Endometrial microvascular endothelial cells (primary cell): Measurements from ENCODE around the gene TTC32. TPM values are rescaled to one million over a fixed set of nuclear protein-coding genes. Genes with fewer than 3 reads are reported as not detected.

Source experiments
- in situ Hi-C: cut with HindIII; loops from 2 replicates; pipeline ENCODE4 v1.10.0; 2017; ENCODE audit warnings: low sequenced_read_pairs, low pct_unique_long_range_greater_than_20kb; ENCODE audit errors: inconsistent ontology term
- total RNA-seq: library from RNA; depleted of rRNA; stranded (reverse); fragments of >200 nt; gene quantifications from one replicate; pipeline ENCODE4 v1.2.3, GENCODE V29; 2015; ENCODE audit errors: inconsistent ontology term

Gene TTC32
- total RNA-seq, 1 donor from 2014 or later = 4.1 TPM

DNA sequence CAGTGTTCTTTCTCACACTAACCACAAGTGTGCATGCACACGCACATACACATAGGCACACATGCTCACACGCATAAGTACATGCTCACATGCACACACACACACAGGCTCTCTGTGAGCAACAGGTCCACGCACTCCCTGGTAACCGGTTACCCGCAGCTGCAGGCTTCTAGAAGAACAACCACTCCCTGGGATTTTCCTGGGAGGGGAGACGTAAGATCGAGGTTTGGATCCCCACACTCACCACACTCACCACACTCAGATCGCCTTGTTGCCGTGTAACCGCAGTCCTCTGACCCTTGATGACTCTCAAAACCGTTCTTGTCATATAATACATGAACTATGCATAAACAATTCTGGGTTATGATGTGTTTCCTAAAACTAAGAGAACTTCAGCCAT is 42.2 kb downstream of the TTC32 start:
- in situ Hi-C loops = no loop called here

DNA sequence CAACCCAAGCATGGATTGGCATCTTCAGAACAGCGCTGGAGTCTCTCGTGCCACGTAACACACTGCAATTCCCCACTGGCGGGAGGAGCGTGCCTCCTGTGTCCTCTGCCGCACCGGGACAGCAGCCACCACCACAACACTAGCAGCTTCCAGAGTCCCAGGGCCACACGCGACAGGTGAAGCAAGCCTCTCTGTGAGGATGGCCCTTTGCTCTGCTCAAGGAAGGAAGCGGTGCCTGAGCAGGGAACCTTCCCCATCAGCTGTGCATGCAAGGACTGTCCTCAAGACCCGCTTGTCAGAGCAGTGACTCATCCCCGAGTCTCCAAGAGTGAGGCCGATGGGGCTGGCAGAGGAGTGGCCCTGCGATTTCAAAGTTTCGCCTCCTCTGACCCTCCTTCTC is 44.0 kb downstream of the TTC32 start:
- in situ Hi-C loops = no loop called here

DNA sequence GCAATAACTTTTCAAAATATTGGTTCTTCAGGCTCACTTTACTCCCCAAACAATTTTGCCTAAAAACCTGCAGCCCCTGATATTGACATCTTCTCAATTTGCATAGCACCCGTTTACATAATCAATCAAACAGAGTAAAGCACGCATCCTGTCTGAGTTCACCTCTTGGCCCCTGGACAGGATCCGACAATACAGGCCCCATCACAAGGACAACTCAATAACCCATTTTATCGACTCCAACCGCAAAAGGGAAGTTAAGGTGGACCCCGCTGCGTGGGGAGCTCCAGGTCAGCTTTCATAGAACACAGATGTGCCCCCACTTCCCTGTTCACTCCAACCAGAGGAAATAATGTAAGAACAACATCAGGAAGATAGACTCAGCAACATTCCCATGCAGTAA is 44.7 kb downstream of the TTC32 start:
- in situ Hi-C loops = no loop called here

DNA sequence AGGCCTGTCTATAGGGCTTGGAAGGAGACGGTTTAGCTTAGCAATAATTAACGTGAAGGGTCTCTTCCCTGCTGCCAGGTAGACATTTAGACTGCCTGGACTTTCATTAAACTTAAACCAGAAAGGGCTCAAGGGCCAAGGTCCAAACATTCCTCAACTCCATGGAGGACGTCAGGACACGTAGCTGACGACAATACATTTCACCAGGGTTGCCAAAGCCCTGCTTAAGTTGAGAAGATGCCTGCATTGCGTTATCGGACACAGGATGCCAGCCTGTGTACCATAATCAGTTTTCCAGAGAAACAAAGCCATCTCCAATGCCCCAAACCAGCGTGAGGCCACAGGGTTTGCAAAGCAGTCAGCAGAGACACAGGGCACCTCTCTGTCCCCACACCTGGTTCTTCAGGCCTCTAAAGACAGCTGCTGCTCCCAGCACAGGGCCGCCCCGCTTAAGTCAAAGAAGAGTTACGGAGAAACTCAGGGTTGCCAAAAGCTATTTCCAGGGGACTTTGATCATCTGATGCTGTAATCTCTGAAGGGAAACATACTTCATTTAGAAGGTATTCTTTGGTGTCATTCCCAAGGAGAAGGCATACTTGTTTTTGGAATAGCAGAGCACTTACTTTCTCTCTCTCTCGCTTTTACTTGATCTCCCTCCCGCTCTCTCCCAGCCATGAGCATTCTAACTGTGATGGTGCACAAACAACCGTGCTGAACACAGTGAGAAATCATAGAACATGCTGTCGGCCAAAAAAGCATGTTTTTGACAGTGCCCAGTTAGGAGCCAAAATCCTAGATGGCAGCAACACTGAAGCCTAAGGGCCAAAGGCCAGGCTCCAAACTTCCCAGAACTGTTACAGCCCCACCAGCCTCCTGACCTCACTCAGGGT is 46.0 kb downstream of the TTC32 start:
- in situ Hi-C loops = no loop called here

DNA sequence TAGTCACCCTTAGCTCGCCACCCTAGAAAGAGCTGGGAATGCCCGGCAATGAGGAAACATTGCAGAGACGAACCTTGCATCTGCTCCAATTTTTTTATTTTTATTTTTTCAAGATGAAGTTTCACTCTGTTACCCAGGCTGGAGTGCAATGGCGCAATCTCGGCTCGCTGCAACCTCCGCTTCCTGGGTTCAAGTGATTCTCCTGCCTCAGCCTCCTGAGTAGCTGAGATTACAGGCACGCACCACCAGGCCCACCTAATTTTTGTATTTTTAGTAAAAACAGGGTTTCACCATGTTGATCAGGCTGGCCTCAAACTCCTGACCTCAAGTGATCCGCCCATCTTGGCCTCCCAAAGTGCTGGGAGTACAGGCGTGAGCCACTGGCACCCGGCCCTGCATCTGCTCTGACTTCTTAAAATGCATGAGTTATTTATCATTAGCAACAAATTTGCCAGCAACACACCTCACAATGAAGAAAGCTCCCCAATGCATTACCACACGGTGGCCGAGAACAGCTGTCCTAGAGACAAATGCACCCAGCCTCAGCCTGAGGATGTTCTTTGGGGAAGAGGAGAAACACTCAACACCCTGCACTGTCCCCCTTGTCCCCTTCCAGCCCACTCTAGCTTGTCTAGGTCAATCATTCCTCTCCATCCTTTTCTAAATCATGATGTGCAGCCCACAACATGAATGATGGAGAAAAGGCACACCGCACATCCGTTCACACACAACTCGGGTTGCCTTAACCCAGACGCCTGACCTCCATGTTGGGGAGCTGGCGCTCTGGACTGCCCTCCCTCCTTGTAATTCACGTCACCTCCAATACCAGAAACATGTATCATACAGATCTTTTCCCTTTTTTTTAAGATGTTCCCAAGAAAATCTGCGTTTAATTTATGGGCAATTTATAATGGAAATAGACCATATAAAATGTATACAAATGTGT is 46.9 kb downstream of the TTC32 start:
- in situ Hi-C loops = no loop called here

DNA sequence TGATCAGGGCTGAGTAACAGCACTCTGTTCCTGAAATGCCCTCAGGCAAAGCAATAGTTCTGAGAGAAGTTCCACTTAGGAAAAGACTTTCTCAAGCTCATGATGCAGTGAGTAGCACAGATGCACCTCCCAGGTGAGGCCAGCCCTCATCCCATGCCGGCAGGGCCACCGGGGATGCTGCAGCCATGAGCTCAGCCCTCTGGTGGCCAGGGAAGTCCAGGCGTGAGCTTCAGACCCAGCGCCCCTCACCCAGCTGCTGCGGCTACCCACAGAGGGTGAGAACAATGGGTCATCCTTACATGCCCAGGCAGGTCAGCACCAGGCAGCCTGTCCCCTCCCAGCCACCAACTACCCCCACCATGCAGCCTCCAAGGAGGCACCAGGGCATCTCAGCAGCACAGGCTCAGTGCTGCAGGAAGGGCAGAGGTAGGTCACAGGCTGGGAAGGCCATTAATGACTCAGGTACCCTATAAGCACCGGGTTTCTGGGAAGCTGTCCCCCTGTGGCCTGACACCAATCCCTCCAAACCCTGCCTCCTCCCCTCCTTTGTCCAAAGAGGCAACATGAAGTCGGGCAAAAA is 50.6 kb downstream of the TTC32 start:
- in situ Hi-C loops = no loop called here

DNA sequence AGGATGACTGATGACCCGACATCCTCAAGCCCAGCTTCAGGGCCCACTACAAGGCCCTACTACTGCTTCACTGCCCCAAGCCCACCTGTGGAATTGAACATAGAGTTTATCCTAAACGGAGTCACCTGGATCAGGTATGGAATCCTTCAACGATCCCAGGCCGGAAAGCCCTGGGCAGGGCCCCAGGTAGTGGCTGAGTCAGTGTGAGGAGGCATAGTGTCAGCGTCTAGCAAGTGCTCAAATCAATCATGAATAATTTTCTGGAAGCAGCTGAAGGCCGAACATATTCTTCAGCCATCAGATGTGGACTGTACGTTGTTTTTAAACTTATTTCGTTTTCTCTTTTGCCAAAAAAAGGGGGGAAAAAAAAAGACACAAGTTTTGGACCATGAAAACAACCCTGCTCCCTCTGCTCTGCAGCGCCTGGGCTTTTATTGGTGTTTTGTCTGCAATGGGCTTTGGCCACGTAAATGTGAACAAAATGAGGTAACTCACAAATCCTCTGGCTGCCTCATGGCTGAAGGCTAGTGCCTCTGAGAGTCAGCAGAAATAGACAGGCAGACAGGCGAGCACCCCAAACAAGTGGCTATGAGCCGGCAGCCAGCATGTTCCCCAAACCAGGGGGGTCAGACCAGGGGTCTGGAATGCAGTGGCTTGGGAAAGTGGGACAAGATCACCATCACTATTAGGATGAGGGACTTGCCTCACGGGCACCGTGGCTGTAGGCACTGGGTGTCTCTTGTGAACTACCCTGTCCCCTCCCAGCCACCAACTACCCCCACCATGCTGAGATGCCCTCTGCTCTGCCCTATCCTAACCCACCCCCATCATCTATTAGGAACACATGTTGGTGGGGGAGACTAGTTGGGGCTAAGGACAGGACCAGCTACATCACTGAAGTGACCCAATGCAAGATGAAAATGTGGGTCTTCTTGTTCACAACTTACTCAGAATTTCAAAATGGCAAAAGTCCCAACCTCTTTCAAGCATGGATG is 51.4 kb downstream of the TTC32 start:
- in situ Hi-C loops = no loop called here

DNA sequence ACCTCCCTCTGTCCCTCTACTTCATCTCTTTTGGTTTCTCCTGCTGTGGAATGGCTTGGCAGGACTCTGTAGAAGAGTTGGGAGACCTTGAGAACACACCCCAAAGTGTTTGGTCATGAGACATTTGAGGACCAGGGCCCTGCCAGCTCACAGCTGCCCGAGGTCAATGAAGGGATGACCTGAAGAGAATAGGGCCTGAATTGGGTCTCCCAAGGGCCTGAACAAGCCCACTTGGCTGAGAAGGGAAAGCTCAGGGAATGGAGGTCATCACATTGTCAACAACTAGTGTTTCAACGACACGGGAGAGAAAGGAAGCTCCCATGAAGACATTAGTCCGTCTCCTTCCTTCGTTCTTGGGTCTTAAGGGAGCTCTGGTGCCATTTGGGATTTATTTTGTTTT is 52.8 kb downstream of the TTC32 start:
- in situ Hi-C loops = no loop called here

DNA sequence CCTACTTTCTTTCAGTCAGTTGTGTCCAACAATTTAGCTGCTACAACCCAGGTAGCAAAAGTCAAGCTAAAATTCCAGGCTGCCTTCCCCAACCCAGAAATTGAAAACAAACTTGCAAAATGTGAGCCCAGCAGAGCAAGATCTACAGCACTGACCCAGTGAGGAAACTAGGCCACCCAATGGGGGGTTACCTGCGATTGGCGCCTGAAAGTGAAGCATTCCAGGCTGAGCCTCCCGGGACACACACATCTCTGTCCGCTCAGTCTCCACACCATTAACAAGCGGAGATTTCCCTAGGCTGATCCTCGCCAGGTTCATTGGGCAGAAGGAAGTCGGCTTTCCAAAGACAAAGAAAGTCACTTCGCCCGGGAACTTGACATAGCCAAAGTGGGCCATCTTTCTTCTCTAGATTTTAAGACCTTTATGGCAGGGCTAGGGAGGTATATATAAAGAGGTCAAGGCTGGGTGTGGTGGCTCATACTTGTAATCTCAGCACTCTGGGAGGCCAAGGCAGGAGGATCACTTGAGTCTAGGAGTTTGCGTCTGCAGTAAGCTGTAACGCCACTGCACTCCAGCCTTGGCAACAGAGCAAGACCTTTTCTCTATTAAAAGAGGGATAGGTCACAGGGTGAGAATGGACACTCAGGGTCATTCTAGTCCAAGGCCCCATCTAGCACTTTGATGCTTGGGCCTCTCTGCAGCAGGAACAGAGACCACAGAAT is 53.6 kb downstream of the TTC32 start:
- in situ Hi-C loops = no loop called here

DNA sequence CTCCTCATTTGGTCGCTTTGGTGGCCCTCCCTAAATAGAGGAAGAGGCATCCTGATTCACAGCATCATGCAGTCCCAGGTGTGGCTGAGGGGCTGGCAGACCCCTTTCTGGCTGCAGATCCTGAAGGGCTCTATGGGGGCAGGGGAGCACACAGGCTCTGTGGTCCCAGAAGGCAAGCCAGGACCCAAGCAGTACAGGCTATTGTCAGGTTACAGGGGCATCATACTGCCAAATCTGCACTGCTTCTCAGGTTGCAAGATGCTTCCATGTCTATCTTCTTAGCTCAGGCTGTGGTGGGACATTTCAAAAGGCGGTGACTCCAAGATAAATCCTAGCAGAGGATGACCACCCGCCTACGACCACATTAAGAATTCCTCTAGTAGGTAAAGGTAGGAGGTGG is 54.3 kb downstream of the TTC32 start:
- in situ Hi-C loops = no loop called here

Other genes with a start within 250 kb of the TTC32 start
- 7.0 TPM for gene WDR35, start 88.1 kb upstream of the TTC32 start, total RNA-seq
- gene MATN3, start 110.7 kb upstream of the TTC32 start, total RNA-seq = 5.2 TPM
- gene LAPTM4A, start 149.6 kb upstream of the TTC32 start, total RNA-seq = 147 TPM